OCI-M1 (cell line): ENCODE results near the gene ZNF485.

Experiments used
- DNase-seq: peaks from one replicate; lab custom pipeline; 2025; lab: John Stamatoyannopoulos, UW

ZNF485 gene

GRCh38 chr10:43605850-43606322, 352 bp upstream of the ZNF485 start:
- DNase-seq, result peak; percentile 44

GRCh38 chr10:43607199-43607573, 948 bp downstream of the ZNF485 start:
- no peak for DNase-seq

GRCh38 chr10:43610636-43611035, 4.4 kb downstream of the ZNF485 start:
- no peak for DNase-seq

GRCh38 chr10:43616697-43617370, 10.6 kb downstream of the ZNF485 start:
- peak; percentile 11 for DNase-seq

- no peak for DNase-seq
Measured at GRCh38 chr10:43619368-43619767, 13.1 kb downstream of the ZNF485 start.

- no peak for DNase-seq
Measured at GRCh38 chr10:43622038-43622437, 15.8 kb downstream of the ZNF485 start.

GRCh38 chr10:43623351-43623750, 17.1 kb downstream of the ZNF485 start:
- DNase-seq, result peak; percentile 93

- DNase-seq, result peak; percentile 47
Measured at GRCh38 chr10:43627942-43628341, 21.7 kb downstream of the ZNF485 start.

- DNase-seq, result no peak
Measured at GRCh38 chr10:43628956-43629355, 22.7 kb downstream of the ZNF485 start.

- DNase-seq, result peak; percentile 15
Measured at GRCh38 chr10:43635816-43636215, 29.6 kb downstream of the ZNF485 start.

- DNase-seq, result no peak
Measured at GRCh38 chr10:43640603-43641002, 34.4 kb downstream of the ZNF485 start.

GRCh38 chr10:43644252-43644651, 38.0 kb downstream of the ZNF485 start:
- peak; percentile 11 for DNase-seq

GRCh38 chr10:43645866-43646265, 39.6 kb downstream of the ZNF485 start:
- no peak for DNase-seq

GRCh38 chr10:43647576-43647975, 41.3 kb downstream of the ZNF485 start:
- no peak for DNase-seq

GRCh38 chr10:43648095-43648397, 41.8 kb downstream of the ZNF485 start:
- DNase-seq, result no peak

GRCh38 chr10:43648398-43649184, 42.4 kb downstream of the ZNF485 start, which contains the start of gene ZNF32:
ZNF32 (minus strand) TSS chr10:43648881; CDS start chr10:43646133, 2,748 bp downstream.
- peak; percentile 92 for DNase-seq

- DNase-seq, result no peak
Measured at GRCh38 chr10:43649185-43649523, 42.9 kb downstream of the ZNF485 start.

GRCh38 chr10:43653746-43654145, 47.5 kb downstream of the ZNF485 start:
- no peak for DNase-seq

GRCh38 chr10:43655311-43655710, 49.1 kb downstream of the ZNF485 start:
- DNase-seq, result no peak

- no peak for DNase-seq
Measured at GRCh38 chr10:43658227-43658626, 52.0 kb downstream of the ZNF485 start.

- DNase-seq, result no peak
Measured at GRCh38 chr10:43665054-43665453, 58.8 kb downstream of the ZNF485 start.

GRCh38 chr10:43666552-43666951, 60.3 kb downstream of the ZNF485 start:
- DNase-seq, result no peak

- DNase-seq, result no peak
Measured at GRCh38 chr10:43667317-43667731, 61.1 kb downstream of the ZNF485 start.
